ENCODE results near the gene GATAD1.

The GATAD1 gene

GRCh38 chr7:92415225-92415624 is 32.1 kb upstream of the GATAD1 start:
- TF ChIP-seq POLR2AphosphoS5 (IDR thresholded peaks at IDR 0.05; ENCODE audit: low read depth, low read length), result no peak

GRCh38 chr7:92417913-92418312 is 29.4 kb upstream of the GATAD1 start:
- TF ChIP-seq SIN3A (IDR thresholded peaks at IDR 0.05; ENCODE audit: borderline replicate concordance, insufficient read depth, low read length) (no peak), POLR2AphosphoS5 (IDR thresholded peaks at IDR 0.05; ENCODE audit: low read depth, low read length) (no peak), REST (IDR thresholded peaks at IDR 0.05; ENCODE audit: insufficient read depth in 1 of 2, low read depth in 2 of 2, low read length in 2 of 2) (no peak), FOXP2 (optimal IDR thresholded peaks at IDR 0.05; ENCODE audit: borderline replicate concordance, extremely low read depth, extremely low read length, insufficient read depth) (no peak), TAF1 (IDR thresholded peaks at IDR 0.05; ENCODE audit: borderline replicate concordance, insufficient read depth, low read length) (no peak)

GRCh38 chr7:92421676-92422435 is 25.4 kb upstream of the GATAD1 start:
- TF ChIP-seq TAF1 (IDR thresholded peaks at IDR 0.05; ENCODE audit: borderline replicate concordance, insufficient read depth, low read length) (no peak), SIN3A (IDR thresholded peaks at IDR 0.05; ENCODE audit: borderline replicate concordance, insufficient read depth, low read length) (no peak), FOXP2 (optimal IDR thresholded peaks at IDR 0.05; ENCODE audit: borderline replicate concordance, extremely low read depth, extremely low read length, insufficient read depth) (no peak), REST (IDR thresholded peaks at IDR 0.05; ENCODE audit: insufficient read depth in 1 of 2, low read depth in 2 of 2, low read length in 2 of 2) (no peak), POLR2AphosphoS5 (IDR thresholded peaks at IDR 0.05; ENCODE audit: low read depth, low read length) (no peak)

- TF ChIP-seq POLR2AphosphoS5 (IDR thresholded peaks at IDR 0.05; ENCODE audit: low read depth, low read length) (no peak), SIN3A (IDR thresholded peaks at IDR 0.05; ENCODE audit: borderline replicate concordance, insufficient read depth, low read length) (no peak), TAF1 (IDR thresholded peaks at IDR 0.05; ENCODE audit: borderline replicate concordance, insufficient read depth, low read length) (no peak)
Observed at GRCh38 chr7:92422926-92423325, 24.4 kb upstream of the GATAD1 start.

- TF ChIP-seq TAF1 (IDR thresholded peaks at IDR 0.05; ENCODE audit: borderline replicate concordance, insufficient read depth, low read length), result no peak
- TF ChIP-seq SIN3A (IDR thresholded peaks at IDR 0.05; ENCODE audit: borderline replicate concordance, insufficient read depth, low read length), result no peak
- no peak for TF ChIP-seq POLR2AphosphoS5 (IDR thresholded peaks at IDR 0.05; ENCODE audit: low read depth, low read length)
- TF ChIP-seq REST (IDR thresholded peaks at IDR 0.05; ENCODE audit: insufficient read depth in 1 of 2, low read depth in 2 of 2, low read length in 2 of 2), result no peak
- TF ChIP-seq FOXP2 (optimal IDR thresholded peaks at IDR 0.05; ENCODE audit: borderline replicate concordance, extremely low read depth, extremely low read length, insufficient read depth), result no peak
Observed at GRCh38 chr7:92423710-92424131, 23.6 kb upstream of the GATAD1 start.

- TF ChIP-seq REST (IDR thresholded peaks at IDR 0.05; ENCODE audit: insufficient read depth in 1 of 2, low read depth in 2 of 2, low read length in 2 of 2) (no peak), FOXP2 (optimal IDR thresholded peaks at IDR 0.05; ENCODE audit: borderline replicate concordance, extremely low read depth, extremely low read length, insufficient read depth) (no peak), POLR2AphosphoS5 (IDR thresholded peaks at IDR 0.05; ENCODE audit: low read depth, low read length) (no peak), SIN3A (IDR thresholded peaks at IDR 0.05; ENCODE audit: borderline replicate concordance, insufficient read depth, low read length) (no peak), TAF1 (IDR thresholded peaks at IDR 0.05; ENCODE audit: borderline replicate concordance, insufficient read depth, low read length) (no peak)
Observed at GRCh38 chr7:92425311-92425947, 21.9 kb upstream of the GATAD1 start.
